Fibroblast of lung (primary cell): ENCODE measurements around the gene CCHCR1.
"Not testable (repeated sequence)": the region's sequence is repeated elsewhere in the genome, so short reads cannot be mapped to it uniquely, and the experiment has no call there.

Experiments
- EZH2 ChIP-seq: IDR thresholded peaks from 2 replicates; pipeline ENCODE4 v1.5.1; 2012; ENCODE audit warnings: low read length, control low read depth, mild to moderate bottlenecking; ENCODE audit errors: missing control alignments
- TF ChIP-seq, protein P1 (sequence below), 2 donors: IDR thresholded peaks in 1 of 2; conservative IDR thresholded peaks in 1 of 2; 1 replicate in 1 of 2; 2 replicates in 1 of 2; pipeline ENCODE4 v1.5.1; 2011 to 2012; ENCODE audit warnings: low read length in 2 of 2, control low read depth in 1 of 2, inconsistent platforms in 1 of 2, low read depth in 1 of 2, mild to moderate bottlenecking in 1 of 2

GRCh38 chr6:31183859-31184258, 26.3 kb upstream of the CCHCR1 start:
- TF ChIP-seq, protein P1, sequence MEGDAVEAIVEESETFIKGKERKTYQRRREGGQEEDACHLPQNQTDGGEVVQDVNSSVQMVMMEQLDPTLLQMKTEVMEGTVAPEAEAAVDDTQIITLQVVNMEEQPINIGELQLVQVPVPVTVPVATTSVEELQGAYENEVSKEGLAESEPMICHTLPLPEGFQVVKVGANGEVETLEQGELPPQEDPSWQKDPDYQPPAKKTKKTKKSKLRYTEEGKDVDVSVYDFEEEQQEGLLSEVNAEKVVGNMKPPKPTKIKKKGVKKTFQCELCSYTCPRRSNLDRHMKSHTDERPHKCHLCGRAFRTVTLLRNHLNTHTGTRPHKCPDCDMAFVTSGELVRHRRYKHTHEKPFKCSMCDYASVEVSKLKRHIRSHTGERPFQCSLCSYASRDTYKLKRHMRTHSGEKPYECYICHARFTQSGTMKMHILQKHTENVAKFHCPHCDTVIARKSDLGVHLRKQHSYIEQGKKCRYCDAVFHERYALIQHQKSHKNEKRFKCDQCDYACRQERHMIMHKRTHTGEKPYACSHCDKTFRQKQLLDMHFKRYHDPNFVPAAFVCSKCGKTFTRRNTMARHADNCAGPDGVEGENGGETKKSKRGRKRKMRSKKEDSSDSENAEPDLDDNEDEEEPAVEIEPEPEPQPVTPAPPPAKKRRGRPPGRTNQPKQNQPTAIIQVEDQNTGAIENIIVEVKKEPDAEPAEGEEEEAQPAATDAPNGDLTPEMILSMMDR (conservative IDR thresholded peaks at IDR 0.05 in 1 of 2, IDR thresholded peaks at IDR 0.05 in 1 of 2; ENCODE audit: low read depth in 1 of 2, low read length in 2 of 2) = not testable (repeated sequence)
- not testable (repeated sequence) for TF ChIP-seq EZH2
